ENCODE results near the gene POT1.

The POT1 gene

GRCh38 chr7:124799448-124799847 lies 130.2 kb downstream of the POT1 start:
- DNase-seq = no peak

GRCh38 chr7:124796771-124797170 lies 132.9 kb downstream of the POT1 start:
- DNase-seq = no peak

- DNase-seq = no peak
Observed at GRCh38 chr7:124792696-124793095, 136.9 kb downstream of the POT1 start.

- DNase-seq = no peak
Observed at GRCh38 chr7:124792002-124792401, 137.6 kb downstream of the POT1 start.

GRCh38 chr7:124791426-124791825 lies 138.2 kb downstream of the POT1 start:
- no peak for DNase-seq

GRCh38 chr7:124790645-124791044 lies 139.0 kb downstream of the POT1 start:
- DNase-seq = no peak

- no peak for DNase-seq
Observed at GRCh38 chr7:124785994-124786393, 143.6 kb downstream of the POT1 start.

GRCh38 chr7:124784879-124785818 lies 144.5 kb downstream of the POT1 start:
- peak; percentile 65 for DNase-seq

- DNase-seq = no peak
Observed at GRCh38 chr7:124783271-124783670, 146.4 kb downstream of the POT1 start.

GRCh38 chr7:124781907-124782734 lies 147.5 kb downstream of the POT1 start:
- no peak for DNase-seq

GRCh38 chr7:124781418-124781817 lies 148.2 kb downstream of the POT1 start:
- DNase-seq = no peak

GRCh38 chr7:124780608-124781007 lies 149.0 kb downstream of the POT1 start:
- DNase-seq = no peak

- DNase-seq = no peak
Observed at GRCh38 chr7:124780056-124780455, 149.6 kb downstream of the POT1 start.

- DNase-seq = no peak
Observed at GRCh38 chr7:124779620-124780019, 150.0 kb downstream of the POT1 start.

- no peak for DNase-seq
Observed at GRCh38 chr7:124779194-124779593, 150.4 kb downstream of the POT1 start.

GRCh38 chr7:124777268-124777667 lies 152.4 kb downstream of the POT1 start:
- DNase-seq = no peak

GRCh38 chr7:124776153-124776552 lies 153.5 kb downstream of the POT1 start:
- no peak for DNase-seq

GRCh38 chr7:124775422-124775821 lies 154.2 kb downstream of the POT1 start:
- no peak for DNase-seq

GRCh38 chr7:124773938-124774337 lies 155.7 kb downstream of the POT1 start:
- DNase-seq = no peak

GRCh38 chr7:124773339-124773738 lies 156.3 kb downstream of the POT1 start:
- no peak for DNase-seq

Data from femur (tissue), 1 donor.